ENCODE results near the gene OR1M1. TPM values are rescaled to one million over a fixed set of nuclear protein-coding genes. Genes with fewer than 3 reads are reported as not detected.
"Not testable (repeated sequence)": the region's sequence is repeated elsewhere in the genome, so short reads cannot be mapped to it uniquely, and the experiment has no call there.

The OR1M1 gene
- total RNA-seq = not detected

- DNase-seq = no peak
Observed at GRCh38 chr19:9086761-9087160, at the start of gene OR1M1. Gene OR1M1, plus strand, starts transcription at chr19:9087061. Its CDS starts 6,184 bp downstream, at chr19:9093245.

GRCh38 chr19:9037400-9038062 is 49.3 kb upstream of the OR1M1 start:
- no peak for DNase-seq

GRCh38 chr19:9039728-9040127 is 47.1 kb upstream of the OR1M1 start:
- no peak for DNase-seq

GRCh38 chr19:9040131-9040530 is 46.7 kb upstream of the OR1M1 start:
- no peak for DNase-seq

- DNase-seq = no peak
Observed at GRCh38 chr19:9041023-9041422, 45.8 kb upstream of the OR1M1 start.

GRCh38 chr19:9043524-9043923 is 43.3 kb upstream of the OR1M1 start:
- no peak for DNase-seq

GRCh38 chr19:9044449-9044848 is 42.4 kb upstream of the OR1M1 start:
- DNase-seq = no peak

- DNase-seq = no peak
Observed at GRCh38 chr19:9046694-9047093, 40.2 kb upstream of the OR1M1 start.

- no peak for DNase-seq
Observed at GRCh38 chr19:9052894-9053293, 34.0 kb upstream of the OR1M1 start.

GRCh38 chr19:9053674-9054073 is 33.2 kb upstream of the OR1M1 start:
- not testable (repeated sequence) for DNase-seq

- DNase-seq = no peak
Observed at GRCh38 chr19:9054207-9054606, 32.7 kb upstream of the OR1M1 start.

- DNase-seq = no peak
Observed at GRCh38 chr19:9054765-9055164, 32.1 kb upstream of the OR1M1 start.

GRCh38 chr19:9056131-9056530 is 30.7 kb upstream of the OR1M1 start:
- not testable (repeated sequence) for DNase-seq

- no peak for DNase-seq
Observed at GRCh38 chr19:9057505-9058258, 29.2 kb upstream of the OR1M1 start.

- DNase-seq = no peak
Observed at GRCh38 chr19:9058905-9059667, 27.8 kb upstream of the OR1M1 start.

GRCh38 chr19:9060564-9061340 is 26.1 kb upstream of the OR1M1 start:
- DNase-seq = no peak

- DNase-seq = no peak
Observed at GRCh38 chr19:9061879-9062278, 25.0 kb upstream of the OR1M1 start.

GRCh38 chr19:9065457-9066014 is 21.3 kb upstream of the OR1M1 start:
- DNase-seq = no peak

- DNase-seq = no peak
Observed at GRCh38 chr19:9070066-9070465, 16.8 kb upstream of the OR1M1 start.

GRCh38 chr19:9071720-9072119 is 15.1 kb upstream of the OR1M1 start:
- DNase-seq = not testable (repeated sequence)

GRCh38 chr19:9073806-9074205 is 13.1 kb upstream of the OR1M1 start:
- DNase-seq = no peak

Measured in occipital lobe (tissue), 2 donors.